NCI-H1092 (cell line): ENCODE data around the gene MCM7.
"Not testable (repeated sequence)": the region's sequence is repeated elsewhere in the genome, so short reads cannot be mapped to it uniquely, and the experiment has no call there.

Experiments
- DNase-seq: peaks from one replicate; lab custom pipeline; 2025; lab: John Stamatoyannopoulos, UW

MCM7 gene

DNA sequence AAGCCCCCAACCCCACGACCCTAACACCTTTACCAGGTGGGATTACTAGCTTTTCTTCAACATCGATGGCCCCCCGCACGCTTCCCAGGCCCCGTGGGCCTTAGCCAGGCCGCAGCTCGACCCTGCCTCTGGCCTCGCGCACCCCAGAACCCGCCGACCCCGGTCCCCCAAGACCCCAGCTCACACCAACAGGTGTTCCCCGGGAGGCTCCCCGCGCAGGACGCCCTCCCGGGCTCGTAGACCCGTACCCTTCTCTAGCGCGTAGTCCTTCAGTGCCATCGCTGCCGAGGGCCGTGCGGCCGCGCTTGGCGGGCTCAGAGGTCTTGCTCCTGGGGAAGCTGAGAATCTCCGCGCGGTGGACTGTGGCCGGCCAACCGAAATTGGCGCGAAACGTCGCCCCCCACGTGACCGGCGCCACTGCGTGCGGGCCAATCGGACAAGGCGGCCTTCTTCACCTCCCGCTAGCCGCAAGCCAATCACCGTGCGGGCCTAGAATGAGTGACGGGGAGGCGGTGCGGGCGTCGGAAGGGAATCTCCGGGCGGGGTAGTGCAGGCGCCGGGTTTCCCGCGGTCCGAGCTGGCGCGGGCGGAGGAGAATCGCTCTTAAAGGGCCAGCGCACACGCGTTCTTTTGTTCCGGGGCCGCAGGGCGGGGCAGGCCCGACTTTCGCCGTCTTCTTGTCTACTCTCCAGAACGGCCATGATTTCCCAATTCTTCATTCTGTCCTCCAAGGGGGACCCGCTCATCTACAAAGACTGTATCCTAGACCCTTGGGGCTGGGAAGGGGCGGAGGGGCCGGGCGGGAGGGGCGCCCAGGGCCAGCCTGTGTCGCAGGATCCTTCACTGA lies at the start of gene MCM7, which contains the start of gene AP4M1:
Gene MCM7, minus strand, starts transcription at position 382 of the 847 bp plus-strand sequence. Its CDS starts 103 bp downstream, at position 279.
Gene AP4M1, plus strand, starts transcription at position 628 of the 847 bp plus-strand sequence. Its CDS starts 72 bp downstream, at position 700.
- DNase-seq: peak; percentile 99

DNA sequence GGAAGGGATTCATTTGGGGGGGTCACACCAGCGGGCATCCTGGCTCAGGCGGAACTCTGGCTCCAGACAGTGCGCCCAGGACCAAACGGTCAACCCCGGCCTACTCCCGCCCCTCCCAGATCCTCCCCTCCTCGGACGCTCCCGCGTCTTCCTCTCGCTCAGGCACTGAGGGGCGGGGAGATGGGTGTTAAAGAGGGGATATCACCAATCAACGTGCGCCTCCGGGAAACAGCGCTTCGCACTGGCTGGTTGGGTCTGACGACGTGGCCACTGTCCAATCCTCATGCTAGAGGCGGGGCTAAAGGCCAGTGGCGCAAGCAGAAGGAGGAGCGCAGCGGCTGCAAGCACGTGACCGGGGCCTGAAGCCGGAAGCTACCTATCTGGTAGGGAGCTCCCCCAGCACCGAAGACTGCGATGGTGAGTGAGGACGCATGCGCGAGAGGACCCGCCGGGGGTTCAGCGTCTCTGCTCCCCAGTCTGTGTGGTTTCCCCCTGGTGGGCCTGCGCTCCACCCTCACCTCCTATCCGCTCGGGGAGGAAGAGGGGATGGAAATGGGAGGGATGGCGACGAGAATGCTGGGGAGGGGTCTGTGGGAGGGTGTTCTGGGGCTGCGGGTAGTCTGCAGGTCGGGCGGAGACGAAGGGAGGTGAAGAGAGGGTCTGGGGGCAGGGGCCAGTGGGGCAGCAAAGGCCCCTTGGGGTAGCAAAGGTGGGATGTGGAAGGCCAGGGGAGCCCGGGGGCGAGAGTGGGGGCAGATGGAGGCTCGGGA lies 47.5 kb upstream of the MCM7 start, which contains the start of gene LAMTOR4:
Gene LAMTOR4, plus strand, starts transcription at position 360 of the 770 bp plus-strand sequence. Its CDS starts 55 bp downstream, at position 415.
- peak; percentile 100 for DNase-seq

DNA sequence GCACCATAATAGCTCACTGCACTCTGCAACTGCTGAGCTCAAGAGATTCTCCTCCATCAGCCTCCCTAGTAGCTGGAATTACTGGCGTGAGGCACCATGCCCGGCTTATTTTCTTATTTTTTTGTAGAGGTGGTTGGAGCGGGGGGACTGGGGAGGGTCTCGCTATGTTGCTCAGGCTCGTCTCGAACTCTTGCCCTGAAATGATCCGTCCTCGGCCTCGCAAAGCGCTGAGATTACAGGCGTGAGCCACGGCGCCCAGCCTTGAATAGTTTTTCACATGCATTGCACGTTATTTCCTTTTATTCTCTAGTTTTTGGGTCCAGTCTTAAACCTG lies 47.0 kb upstream of the MCM7 start:
- no peak for DNase-seq

DNA sequence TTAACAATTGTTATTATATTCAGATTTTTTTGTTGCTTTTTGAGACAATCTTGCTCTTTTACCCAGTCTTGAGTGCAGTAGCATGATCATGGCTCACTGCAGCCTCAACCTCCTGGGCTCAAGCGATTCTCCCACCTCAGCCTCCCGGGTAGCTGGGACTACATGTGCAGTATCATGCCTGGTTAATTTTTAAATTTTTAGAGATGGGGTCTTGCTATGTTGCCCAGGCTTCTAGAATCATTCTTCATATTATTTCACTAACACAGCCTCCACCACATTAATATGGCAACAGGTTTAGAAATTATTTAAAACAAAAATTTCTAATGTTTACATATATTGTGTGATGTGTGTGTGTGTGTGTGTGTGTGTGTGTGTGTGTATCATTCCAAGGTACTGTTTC lies 46.1 kb upstream of the MCM7 start:
- no peak for DNase-seq

DNA sequence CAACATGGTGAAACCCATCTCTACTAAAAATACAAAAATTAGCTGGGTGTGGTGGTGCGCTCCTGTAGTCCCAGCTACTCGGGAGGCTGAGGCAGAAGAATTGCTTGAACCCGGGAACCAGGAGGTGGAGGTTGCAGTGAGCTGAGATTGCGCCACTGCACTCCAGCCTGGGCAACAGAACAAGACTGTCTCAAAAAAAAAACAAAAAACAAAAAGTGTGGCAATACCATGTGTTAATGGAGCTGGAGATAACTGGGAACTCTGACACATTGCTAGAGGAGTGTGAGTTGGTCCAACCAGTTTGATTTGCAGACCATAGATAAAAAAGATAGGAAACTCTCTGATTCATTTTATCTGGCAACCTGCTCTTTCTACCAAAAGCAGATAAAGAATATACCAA lies 45.2 kb upstream of the MCM7 start:
- DNase-seq: not testable (repeated sequence)

DNA sequence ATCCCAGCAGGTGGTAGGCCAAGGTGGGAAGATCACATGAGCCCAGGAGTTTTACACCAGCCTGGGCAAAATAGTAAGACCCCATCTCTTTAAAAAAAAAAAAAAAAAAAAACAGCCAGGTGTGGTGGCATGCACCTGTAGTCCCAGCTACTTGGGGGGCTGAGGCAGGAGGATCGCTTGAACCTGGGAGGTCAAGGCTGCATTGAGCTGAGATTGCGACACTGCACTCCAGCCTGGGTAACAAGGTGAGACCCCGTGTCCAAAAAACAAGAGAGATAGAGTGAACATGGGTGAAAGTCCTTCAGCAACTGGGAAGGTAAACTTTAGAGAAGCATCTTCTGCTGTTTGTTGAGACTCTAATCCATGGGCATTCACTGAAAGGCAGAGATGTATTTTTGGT lies 41.3 kb upstream of the MCM7 start:
- DNase-seq: no peak

DNA sequence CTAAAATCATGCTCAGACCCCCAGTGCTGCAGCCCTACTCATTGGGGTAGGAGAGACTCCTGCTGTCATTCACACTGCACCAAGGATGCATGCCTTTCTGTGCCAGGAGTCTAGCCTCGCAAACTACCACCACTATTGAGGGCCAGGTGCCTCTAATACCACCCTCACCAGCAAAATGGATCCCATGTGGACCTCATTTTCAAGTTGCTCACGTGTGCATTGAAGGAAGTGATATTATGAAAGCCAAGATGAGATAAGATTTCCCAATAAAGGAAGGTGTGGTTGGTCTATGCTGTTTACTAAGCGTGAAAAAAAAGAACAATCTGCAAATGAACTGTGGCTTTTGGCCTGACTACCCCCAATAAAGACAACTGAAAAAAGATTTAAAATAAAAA lies 40.4 kb upstream of the MCM7 start:
- no peak for DNase-seq

DNA sequence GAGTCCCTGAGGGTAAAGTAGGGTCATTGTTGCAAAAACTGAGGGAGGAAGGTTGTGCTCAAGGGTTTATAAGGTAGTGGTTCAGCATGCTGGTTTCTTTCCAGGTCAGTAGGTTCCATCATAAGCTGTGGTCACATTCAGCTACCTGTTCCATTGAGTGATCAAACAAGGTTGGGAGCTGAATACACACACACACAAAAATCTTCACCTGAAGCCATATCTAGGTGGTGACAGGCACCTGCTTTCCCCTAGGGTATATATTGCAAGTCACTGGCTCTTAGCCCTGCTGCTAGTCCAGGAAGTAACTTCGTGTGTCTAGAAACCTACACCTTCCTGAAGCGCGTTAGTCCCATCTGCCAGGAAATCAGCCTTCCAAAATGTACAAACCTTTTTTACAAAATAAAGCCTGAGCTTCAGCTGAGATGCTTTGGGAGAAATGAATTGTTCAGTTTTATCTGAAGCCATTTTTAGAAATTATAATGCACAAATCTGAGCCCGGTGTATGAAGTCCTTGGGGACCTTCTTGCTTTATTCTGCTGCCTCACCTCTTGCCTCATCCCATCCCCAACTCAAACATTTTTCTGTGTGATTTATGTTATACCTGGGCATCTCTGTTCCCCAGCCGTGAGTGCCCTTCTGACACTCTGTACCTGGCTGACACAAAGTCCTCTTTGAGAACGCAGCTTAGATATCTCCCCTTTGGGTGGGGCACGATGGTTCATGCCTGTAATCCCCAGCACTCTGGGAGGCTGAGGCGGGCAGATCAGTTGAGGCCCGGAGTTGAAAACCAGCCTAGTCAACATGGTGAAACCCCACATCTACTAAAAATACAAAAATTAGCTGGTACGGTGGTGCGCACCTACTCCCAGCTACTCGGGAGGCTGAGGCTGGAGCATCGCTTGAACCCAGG lies 36.9 kb upstream of the MCM7 start:
- DNase-seq: no peak

DNA sequence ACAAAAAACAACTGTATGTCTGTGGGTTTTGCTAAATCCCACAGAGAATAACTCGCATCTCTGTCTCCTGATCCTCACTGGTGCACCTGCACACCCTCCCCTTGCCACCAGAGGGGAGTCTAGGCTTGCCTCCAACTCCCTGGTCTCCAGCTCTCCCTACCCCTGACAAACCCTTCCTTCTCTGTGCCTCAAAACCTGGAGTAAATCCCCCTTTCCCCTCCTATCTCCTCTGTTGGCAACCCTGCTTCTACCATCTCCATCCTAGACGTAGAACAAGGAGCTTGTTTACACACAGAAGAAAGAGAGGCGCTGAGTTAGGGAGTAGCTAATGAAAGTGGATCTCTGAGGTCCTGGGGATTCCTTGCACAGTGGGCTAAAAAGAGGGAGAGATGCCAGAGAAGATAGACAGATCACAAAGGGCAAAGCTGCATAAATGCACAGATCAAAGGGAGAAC lies 31.5 kb upstream of the MCM7 start:
- peak; percentile 57 for DNase-seq

DNA sequence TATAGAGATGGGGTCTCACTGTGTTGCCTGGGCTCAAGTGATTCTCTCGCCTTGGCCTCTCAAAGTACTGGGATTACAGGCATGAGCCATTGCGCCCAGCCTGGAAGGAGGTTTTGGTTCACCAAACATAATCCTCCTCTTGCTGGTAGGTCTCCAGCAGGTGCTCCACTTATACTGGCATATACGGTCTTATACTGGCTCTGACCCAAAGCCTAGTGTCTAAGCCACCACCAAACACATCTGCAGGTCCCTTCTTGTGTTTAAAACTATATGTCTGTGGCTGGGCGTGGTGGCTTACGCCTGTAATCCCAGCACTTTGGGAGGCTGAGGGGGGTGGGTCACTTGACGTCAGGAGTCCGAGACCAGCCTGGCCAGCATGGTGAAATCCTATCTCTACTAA lies 30.9 kb upstream of the MCM7 start:
- DNase-seq: no peak

DNA sequence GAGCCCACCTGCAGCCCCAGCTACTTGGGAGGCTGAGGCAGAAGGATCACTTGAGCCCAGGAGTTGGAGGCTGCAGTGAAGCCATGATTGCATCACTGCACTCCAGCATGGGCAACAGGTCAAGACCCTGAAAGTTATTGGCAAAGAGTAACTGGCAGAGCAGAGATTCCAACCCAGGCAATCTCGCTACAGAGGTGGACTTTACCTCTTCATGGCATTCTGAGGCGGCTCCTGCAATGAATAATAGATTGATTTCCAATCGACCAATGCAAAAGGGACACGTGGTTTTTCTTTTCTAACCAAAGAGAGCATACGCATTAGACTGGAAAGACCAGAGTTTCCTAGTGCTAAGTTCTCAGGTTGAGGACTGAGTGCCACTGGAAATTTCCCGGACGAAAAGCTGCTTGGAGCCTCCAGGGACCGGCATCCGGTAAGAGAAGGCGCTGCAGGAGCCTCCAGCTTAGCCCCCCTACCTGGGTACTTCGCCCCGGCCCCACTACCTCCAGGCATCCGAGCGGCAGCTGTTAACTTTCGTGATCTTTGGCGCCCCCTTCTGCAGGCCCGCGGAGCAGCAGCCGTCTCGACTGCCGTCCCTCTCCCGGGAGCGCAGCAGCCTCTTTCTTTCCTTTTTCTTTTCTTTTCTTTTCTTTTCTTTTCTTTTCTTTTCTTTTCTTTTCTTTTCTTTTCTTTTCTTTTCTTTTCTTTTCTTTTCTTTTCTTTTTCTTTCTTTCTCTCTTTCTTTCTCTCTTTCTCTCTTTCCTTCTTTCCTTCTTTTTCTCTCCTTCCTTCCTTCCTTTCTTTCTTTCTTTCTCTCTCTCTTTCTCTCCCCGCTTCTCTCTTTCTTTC lies 29.6 kb upstream of the MCM7 start:
- DNase-seq: peak; percentile 77

DNA sequence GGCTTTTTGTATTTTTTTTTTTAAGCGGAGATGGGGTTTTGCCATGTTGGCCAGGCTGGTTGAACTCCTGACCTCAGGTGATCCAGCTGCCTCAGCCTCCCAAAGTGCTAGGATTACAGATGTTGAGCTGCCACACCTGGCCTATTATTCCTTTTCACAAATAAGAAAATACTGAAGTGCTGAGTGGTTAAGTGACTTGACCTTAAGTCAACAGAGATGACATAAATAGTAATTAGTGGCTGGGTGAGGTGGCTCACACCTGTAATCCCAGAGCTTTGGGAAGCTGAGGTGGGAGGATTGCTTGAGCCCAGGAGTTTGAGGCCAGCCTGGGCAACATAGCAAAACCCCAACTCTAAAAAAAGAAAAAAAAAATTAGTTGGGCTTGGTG lies 29.0 kb upstream of the MCM7 start:
- DNase-seq: not testable (repeated sequence)

DNA sequence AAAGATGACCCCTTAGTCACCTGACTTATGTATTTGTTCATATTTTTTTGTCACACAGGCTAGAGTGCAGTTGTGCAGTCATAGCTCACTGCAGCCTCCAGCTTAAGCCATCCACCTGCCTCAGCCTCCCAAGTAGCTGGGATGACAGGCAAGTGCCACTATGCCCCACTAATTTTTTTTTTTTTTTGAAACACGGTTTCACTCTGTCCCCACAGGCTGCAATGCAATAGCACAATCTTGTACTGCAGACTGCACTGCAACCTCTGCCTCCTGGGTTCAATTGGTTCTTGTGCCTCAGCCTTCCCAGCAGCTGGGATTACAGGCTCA lies 27.4 kb upstream of the MCM7 start:
- no peak for DNase-seq

DNA sequence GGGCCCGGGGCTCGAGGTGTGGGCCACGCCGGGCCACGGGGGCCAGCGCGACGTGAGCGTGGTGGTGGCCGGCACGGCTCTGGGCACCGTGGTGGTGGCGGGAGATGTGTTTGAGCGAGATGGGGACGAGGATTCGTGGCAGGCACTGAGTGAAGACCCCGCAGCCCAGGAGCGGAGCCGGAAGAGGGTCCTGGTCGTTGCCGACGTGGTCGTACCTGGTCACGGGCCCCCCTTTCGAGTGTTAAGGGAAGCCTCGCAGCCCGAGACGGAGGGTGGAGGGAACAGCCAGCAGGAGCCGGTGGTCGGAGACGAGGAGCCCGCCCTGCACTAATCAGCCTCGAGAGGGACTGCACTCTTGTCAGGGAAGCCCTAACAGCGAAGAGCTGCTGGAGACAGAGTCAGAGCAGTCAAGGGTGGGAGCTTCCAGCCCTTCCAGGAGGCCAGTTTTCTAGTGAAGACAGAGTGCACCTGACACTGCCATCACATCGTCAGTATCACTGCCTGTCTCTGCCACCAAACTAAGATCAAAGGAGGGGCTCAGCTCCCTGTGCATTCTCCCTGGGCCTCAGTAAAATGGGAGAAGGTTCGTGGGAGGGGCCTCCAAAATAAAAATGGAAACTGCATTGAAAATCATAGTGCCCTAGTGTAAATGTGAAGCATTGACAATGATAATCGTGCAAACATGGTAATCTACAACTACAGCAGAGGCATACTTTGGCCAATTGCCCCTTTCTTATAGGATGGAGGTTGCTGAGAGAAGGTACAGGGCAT lies 26.9 kb upstream of the MCM7 start:
- no peak for DNase-seq

DNA sequence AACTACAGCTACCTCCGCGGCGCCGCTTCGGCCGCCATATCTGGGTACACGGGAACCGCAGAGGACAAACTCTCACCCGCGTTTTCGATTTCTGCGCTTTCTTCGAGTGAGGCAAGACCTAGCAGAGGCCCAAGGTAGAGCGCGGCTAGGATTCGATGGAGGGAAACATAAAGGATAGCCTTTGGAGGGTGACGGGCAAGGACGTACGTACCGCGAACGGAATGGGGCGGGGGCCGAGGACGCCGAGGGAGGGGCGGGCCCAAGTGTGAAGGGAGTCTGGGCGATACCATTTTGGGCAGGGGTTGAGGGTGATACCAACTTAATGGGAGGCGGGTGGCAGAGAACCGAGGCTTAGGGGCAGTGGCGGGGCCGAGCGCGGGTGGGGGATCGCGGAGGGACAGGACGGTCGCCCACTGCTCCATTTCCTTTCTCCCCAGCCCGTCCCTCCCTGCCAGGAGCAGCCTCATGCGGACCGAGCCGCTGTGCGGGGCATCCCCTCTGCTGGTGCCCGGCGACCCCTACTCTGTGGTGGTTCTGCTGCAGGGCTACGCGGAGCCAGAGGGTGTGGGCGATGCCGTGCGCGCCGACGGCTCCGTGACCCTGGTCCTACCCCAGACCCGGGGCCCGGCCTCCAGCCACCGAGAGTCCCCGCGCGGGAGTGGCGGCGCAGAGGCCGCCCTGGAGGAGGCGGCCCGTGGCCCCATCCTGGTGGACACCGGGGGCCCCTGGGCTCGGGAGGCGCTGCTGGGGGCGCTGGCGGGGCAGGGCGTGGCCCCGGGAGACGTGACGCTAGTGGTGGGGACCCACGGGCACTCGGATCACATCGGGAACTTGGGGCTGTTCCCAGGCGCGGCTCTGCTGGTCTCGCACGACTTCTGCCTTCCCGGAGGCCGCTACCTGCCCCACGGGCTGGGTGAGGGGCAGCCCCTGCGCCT lies 26.0 kb upstream of the MCM7 start, which contains the start of gene MBLAC1:
Gene MBLAC1, plus strand, starts transcription at position 37 of the 935 bp plus-strand sequence. Its CDS starts 429 bp downstream, at position 466.
- DNase-seq: peak; percentile 93

DNA sequence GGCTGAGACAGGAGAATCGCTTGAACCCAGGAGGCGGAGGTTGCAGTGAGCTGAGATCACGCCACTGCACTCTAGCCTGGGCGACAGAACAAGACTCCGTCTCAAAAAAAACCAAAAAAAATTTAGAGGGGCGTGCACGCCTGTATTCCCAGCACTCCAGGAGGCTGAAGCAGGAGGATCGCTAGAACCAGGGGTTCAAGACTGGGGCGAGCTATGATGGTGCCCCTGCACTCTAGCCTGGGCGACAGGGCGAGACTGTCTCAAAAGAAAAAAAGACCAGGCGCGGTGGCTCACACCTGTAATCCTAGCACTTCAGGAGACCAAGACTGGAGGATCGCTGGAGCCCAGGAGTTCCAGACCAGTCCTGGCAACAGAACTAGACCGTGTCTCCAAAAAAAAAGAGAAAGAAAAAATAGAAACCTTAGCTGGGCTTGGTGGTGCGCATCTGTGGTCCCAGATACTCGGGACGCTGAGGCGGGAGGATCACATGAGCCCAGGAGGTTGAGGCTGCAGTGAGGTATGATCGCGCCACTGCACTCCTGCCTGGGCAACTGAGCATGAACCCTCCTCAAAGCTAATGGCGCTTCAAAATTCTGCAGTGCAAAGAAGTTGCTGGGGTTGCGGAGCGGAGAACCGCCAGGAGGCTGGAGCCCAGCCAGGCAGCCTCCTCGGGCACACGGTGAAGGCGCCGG lies 25.2 kb upstream of the MCM7 start:
- peak; percentile 27 for DNase-seq

DNA sequence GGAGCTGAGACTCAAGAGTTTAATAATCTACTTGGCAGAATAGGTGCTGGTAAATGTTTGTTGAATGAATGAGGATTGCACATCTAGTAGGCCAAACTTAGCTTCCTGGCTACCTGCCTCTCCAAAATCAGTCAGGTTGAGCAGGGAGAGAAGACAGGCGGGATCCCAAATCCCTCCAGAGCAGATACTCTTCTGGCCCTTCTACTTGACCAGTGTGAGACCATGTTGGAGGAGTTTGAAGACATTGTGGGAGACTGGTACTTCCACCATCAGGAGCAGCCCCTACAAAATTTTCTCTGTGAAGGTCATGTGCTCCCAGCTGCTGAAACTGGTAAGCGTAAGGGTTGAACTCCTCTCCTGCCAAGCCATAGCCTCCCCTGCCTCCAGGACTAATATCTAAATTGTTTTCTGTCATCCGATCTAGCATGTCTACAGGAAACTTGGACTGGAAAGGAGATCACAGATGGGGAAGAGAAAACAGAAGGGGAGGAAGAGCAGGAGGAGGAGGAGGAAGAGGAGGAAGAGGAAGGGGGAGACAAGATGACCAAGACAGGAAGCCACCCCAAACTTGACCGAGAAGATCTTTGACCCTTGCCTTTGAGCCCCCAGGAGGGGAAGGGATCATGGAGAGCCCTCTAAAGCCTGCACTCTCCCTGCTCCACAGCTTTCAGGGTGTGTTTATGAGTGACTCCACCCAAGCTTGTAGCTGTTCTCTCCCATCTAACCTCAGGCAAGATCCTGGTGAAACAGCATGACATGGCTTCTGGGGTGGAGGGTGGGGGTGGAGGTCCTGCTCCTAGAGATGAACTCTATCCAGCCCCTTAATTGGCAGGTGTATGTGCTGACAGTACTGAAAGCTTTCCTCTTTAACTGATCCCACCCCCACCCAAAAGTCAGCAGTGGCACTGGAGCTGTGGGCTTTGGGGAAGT lies 23.4 kb upstream of the MCM7 start:
- DNase-seq: no peak
